HG02973 (cell line): ENCODE measurements around the gene OPTC.

Experiments used
- ATAC-seq: cut with Tn5 transposase; IDR thresholded peaks from one replicate; pipeline ENCODE4 v1.9.1; 2021; ENCODE audit warnings: moderate library complexity; ENCODE audit not compliant: unreplicated experiment

Gene OPTC

GRCh38 chr1:203531063-203531462 is 37.1 kb downstream of the OPTC start:
- ATAC-seq: no peak

DNA sequence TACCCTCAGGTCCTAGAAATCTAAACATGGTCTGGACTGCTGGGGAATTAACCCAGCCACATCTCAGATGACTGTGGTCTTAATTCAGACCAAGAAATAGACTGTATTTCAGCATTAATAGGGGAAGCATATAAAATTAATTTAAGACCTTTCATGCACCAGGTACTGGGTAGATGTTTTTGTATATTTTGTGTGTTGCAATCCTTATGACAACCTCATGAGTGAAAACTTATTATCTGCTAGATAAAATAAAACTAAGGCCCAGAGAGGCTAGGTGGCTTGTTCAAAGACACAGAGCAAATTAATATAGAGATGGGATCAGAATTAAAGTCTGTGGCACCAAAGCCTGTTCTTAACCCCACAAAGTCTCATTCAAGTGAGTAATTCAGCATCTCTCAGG is 40.1 kb downstream of the OPTC start:
- ATAC-seq: no peak

DNA sequence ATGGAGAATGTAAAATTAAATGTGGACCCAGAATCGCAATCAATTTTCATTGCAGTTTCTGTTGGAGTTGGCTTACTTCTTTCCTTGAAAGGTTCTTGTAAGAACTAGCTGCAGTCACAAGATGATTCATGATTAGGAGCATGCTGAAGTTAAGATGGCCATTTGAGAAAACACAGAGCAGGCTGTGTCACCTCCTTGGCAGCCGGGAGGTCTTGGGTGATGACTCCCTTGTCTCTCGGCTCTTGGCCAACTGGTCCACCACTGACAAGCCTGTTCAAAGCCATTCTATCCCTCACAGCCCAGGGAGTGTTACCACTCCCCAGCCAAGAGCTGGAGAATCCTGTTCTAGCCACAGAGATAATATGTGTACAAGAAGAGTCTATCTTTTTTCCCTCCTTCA is 40.6 kb downstream of the OPTC start:
- ATAC-seq: no peak

- ATAC-seq: no peak
These were observed 42.6 kb downstream of the OPTC start for GRCh38 chr1:203536575-203536974.

GRCh38 chr1:203536980-203537455 is 43.1 kb downstream of the OPTC start:
- ATAC-seq: no peak

GRCh38 chr1:203537806-203538464 is 44.0 kb downstream of the OPTC start:
- ATAC-seq: no peak

- no peak for ATAC-seq
These were observed 44.8 kb downstream of the OPTC start for GRCh38 chr1:203538726-203539125.

- ATAC-seq: no peak
These were observed 46.0 kb downstream of the OPTC start for GRCh38 chr1:203539831-203540546.

DNA sequence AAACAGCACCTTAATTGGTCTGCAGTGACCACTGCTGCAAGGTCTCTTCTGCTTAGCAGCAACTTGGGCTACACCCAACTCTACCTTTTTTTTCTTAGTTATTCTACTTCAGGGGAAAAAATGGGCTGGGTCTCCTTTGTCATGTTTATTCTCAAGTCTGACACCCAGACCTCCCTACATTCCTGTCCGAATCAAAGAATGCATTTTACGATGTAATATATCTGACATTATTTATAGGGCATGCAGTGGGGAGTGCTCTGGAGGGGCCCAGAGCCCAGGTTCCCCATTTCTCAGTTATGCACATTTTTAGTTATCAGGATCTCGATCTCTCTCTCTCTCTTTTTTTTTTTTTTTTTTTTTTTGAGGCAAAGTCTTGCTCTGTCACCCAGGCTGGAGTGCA is 50.5 kb downstream of the OPTC start:
- no peak for ATAC-seq

- no peak for ATAC-seq
These were observed 51.2 kb downstream of the OPTC start for GRCh38 chr1:203544978-203545816.

DNA sequence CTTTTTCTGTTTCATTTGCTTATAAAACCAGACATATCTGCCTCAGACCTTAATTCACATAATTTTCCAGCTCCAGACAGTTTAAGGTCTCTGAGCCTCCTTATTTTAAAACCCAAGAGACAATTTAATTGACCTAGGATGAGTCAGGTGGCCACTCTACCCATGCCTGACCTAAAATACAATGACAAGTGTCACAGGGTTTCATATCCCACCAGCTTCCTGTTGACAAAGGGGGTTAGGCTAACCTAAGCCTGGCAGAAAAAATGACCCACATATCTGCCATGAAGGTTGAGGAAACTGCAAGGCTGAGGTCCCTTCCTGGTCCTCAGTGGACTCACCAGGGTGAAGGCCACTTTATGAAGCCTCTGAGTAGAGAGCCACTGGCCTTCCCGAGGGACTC is 52.3 kb downstream of the OPTC start:
- no peak for ATAC-seq

DNA sequence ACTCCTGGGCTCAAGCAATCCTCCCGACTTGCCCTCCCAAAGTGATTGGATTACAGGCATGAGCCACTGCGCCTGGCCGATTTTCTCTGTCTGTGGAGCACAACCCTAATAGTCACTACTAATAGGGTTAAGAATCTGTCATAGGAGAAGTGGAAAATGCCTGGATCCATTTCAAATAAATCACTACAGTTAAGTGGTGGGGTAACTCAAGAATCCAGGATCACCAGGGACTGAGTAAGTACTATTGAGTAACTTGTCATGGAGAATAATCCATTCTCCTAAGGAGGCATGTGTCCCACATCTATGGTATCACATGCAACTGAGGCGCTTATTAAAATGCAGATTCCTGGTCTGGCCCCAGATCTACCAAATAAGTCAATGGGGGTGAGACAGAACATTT is 53.2 kb downstream of the OPTC start:
- no peak for ATAC-seq

DNA sequence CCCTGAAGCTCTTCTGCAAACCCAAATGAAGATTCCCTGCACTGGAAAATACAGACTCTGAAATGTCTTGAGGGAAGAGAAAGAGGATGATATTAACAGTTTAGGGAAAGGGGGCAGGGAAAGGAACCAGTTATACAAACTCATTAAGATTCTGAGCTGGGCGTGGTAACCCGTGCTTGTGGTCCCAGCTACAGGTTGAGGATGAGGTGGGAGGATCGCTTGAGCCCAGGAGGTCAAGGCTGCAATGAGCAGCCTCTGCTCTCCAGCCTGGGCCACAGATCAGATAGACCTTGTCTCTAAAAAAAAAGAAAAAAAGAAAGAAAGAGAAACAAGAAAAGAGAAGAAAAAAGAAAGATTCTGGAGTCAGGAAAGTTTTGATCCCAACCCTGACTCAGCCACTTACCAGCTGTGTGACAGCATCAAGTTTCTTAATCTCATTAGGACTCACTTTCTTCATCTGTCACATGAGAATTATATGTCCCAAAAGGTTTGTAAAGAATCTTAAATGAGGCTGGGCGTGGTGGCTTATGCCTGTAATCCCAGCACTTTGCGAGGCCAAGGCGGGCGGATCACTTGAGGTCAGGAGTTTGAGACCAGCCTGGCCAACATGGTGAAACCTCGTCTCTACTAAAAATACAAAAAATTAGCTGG is 53.9 kb downstream of the OPTC start:
- no peak for ATAC-seq

GRCh38 chr1:203548892-203549291 is 54.9 kb downstream of the OPTC start:
- no peak for ATAC-seq

DNA sequence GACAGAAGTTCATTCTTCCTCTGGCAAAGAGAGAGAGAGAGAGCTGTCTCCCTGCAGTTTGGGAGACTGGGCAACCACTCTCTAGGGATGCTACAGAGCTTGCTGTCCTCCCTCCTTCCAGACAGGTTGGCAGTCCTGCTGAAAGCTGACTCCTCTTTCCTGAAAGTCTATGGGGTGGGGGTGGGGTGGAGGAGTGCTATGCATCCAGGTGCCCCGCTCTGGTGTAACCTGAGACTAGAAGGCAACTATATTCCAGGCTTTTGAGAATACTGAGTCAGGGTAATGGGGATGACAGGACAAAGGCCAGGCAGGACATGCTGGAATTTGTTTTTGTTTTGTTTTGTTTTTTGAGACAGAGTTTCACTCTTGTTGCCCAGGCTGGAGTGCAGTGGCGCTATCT is 55.4 kb downstream of the OPTC start:
- no peak for ATAC-seq

DNA sequence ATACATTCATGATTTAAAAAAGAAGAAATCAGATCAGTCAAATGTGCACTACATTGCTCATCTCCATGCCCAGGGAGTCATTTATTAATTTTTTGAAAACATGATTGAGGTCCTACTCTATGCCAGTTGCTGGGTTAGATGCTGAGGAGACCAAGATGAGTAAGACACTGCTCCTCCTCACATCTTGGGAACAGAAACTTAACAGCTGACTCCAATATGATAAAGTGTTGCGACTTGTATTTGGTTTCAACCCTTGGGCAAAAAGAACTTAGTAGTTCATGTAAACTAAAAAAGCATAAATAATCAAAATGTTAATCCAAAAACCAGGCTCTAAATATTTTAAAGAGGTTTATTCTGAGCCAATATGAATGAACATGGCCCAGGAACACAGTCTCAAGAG is 56.9 kb downstream of the OPTC start:
- no peak for ATAC-seq

DNA sequence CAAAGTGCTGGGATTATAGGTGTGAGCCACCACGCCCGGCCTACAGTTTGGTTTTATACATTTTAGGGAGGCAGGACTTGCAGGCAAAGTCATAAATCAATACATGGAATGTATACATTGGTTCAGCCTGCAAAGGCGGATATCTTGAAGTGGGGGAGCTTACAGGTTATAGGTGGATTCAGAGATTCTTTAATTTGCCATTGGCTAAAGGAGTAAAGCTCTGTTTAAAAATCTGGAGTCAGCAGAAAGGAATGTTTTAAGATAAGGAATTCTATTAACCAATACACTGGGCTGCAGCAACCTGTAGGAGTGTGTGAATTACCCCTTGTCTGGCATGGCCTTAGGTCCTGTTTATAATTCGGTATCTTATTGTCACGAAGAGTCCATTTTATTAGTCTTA is 57.6 kb downstream of the OPTC start:
- no peak for ATAC-seq

DNA sequence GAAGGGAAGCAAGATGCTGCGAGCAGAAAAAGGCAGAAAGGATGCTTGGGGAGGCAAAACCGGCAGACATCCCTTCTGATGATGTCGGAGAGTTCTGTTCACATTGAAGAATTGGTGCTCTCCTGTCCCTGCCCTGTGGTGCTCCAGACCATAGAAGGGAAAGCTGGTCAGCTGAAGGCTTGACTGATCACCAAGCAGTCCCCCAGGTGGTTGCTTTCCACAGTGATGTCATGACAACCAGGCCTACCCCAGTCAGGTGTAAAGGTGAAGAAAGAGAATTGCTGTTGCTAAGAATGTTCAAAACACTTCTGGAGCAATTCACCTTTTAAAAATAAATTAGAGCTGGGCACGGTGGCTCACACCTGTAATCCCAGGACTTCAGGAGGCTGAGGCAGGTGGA is 59.5 kb downstream of the OPTC start:
- ATAC-seq: no peak

DNA sequence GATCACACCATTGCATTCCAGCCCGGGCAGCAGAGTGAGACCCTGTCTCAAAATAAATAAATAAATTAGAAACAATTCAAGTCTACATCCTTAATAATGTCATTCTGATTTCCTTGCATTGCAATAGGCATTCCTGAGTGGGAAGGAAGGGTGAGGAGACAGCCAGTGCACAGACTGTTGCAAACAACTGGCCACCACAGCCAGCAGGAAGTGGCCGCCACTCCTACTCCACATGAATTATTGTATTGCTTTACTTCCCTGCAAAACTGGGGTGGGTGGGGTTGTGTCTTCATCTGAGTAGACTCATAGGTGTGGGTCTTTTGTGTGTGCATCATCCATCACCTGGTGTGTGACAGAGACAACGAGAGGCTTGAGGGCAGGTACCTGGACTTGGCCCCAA is 60.1 kb downstream of the OPTC start:
- no peak for ATAC-seq

GRCh38 chr1:203555076-203555475 is 61.1 kb downstream of the OPTC start:
- no peak for ATAC-seq

DNA sequence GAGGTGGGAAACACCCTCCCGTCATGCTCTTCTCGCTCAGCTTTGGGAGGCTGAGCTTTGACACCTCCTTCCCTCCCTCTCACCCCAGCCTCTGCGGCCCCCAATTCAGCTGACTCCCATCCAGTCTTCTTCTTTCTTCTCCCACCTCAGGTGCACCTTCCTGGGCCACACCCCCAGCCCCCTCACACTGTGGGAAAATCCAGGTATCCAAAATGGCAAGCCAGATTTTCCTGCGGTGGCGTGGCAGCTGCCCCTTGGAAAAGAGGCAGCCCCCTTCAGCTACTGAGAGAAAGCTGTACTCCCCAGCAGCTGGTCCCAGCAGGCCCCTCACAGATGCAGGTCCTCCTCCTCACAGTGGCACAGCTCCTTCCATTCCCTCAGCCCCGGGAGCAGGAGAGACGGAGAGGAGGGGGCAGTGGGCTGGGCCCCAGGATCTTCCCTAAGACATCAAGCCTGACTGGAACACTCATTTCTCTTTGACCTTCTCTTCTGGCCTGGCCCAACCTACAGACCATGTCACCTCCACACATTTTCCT is 61.6 kb downstream of the OPTC start:
- ATAC-seq: no peak
